Measurements from ENCODE around the gene SPAG16.
"Not testable (repeated sequence)": the region's sequence is repeated elsewhere in the genome, so short reads cannot be mapped to it uniquely, and the experiment has no call there.

SPAG16 gene

DNA sequence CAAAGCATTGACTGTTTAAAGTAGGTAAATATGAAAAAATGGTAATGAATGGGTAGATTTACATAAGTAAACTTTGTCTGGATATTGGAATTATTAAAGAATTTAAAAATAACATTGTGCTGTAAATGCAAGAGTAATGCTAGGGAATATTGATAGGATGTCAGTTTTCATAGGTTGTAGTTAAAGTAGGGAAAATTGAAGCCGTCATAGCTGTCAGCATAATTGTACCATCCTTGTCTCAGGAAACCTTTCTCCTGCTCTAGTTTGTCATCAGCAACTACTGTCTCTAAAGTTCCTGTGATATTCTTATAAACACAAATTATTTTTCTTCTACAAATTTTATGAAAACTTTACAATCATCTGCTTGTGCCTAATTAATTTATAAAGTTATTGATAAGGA lies 10.1 kb upstream of the SPAG16 start:
- no peak for DNase-seq (ENCODE audit: low spot score)

GRCh38 chr2:213275265-213275664 lies 9.0 kb upstream of the SPAG16 start:
- DNase-seq (ENCODE audit: low spot score), result no peak

DNA sequence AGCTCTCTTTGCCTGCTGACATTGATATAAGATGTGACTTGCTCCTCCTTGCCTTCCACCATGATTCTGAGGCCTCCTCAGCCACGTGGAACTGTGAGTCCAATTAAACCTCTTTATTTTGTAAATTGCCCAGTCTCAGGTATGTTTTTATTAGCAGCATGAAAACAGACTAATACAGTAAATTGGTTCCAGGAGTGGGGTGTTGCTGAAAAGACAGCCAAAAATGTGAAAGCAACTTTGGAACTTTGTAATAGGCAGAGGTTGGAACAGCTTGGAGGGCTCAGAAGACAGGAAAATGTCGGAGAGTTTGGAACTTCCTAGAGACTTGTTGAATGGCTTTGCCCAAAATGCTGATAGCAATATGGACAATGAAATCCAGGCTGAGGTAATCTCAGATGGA lies 7.1 kb upstream of the SPAG16 start:
- DNase-seq (ENCODE audit: low spot score), result not testable (repeated sequence)

DNA sequence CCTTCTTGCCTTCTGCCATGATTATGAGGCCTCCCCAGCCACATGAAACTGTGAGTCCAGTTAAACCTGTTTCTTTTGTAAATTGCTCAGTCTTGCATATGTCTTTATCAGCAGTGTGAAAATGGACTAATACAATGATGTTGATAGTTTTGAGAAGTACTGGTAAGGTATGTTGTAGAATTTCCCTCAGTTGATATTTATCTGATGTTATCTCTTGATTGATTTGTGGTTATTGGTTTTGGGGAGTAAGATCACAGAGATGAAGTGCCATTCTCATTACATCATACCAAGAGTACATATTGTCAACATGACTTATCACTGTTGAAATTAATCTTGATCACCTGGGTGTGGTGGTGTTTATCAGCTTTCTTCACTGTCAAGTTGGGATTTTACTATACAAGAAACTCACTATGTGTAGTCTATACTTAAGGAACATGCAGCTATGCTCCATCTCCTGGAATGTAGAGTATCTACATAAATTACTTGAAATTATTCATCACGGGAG lies 5.1 kb upstream of the SPAG16 start:
- no peak for DNase-seq (ENCODE audit: low spot score)

DNA sequence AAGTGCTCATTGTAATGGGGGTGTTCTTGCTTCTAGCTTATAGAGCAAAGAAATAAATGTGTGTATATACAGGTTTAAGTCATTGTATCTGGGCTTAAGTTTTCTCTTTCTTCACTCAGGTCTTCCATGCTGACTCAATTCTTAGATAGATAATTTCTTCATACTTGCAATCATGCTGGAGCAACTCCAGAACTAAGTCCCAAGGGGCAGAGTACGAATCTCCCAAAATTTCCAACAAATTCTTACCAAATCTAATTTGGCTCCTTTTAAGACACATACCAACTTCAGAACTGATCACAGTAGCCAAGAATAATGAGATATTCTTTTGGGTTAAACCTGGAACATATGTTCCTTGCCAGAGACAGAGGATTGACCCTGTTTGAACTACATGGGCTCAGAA lies 4.3 kb upstream of the SPAG16 start:
- DNase-seq (ENCODE audit: low spot score), result no peak

GRCh38 chr2:213281156-213281555 lies 3.1 kb upstream of the SPAG16 start:
- no peak for DNase-seq (ENCODE audit: low spot score)

DNA sequence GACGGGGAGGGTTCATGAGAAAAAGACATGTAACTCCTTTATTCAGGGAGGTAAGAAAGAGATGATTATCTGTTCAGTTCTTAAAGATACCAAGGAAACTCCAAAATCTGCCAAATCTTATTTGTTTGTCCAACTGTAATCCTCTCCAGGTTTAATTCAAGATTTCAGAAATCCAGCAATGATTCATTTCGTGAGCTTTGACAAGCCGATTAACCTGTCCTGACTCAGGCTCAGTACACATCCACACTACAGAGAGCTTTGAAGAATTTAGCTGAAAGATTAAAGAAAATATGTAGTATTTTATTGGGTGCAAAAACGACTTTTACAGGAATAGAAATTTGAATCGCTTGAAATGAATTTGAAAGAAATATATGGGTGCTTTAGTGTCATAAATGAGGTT lies 1.1 kb downstream of the SPAG16 start:
- peak; percentile 2 for DNase-seq (ENCODE audit: low spot score)

DNA sequence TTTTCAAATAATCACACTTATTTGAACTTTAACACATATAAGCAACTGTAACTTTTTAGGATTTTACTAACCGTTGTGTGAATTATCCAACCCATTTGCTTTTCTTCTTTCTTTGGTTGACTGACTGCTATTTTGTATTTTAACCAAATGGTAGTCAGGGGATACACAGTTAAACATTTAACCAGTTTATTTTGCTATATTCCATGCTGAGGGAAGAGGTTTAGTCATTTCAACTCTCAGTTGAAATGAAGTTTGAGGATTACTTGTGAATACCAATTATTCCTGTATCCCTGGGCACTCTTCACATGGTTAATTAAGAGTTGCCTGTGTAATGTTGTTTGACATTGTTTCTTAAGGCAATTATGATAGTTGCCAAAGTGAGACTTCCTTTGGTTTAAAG lies 1.9 kb downstream of the SPAG16 start:
- DNase-seq (ENCODE audit: low spot score), result no peak

- no peak for DNase-seq (ENCODE audit: low spot score)
Measured at GRCh38 chr2:213288913-213289700, 4.8 kb downstream of the SPAG16 start.

GRCh38 chr2:213290501-213290900 lies 6.2 kb downstream of the SPAG16 start:
- DNase-seq (ENCODE audit: low spot score), result no peak

DNA sequence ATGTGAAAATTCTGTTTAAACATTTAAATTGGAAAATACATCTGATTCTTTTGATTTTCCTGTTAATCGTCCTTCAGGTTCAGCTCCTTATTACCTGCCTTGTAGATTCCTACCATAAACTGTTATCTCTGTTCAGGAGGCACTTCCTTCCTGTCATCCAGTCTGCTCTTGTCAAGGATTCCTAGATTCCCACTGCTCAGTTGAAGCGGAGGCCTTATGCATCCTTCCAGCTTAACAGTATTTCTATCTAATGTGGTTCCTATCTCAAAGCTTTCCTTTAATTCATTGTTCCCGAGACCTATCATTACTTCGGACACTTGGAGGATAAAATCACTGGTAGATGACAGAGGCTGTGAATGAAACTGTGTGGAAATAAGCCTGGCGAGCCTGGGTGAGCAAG lies 12.0 kb downstream of the SPAG16 start:
- DNase-seq (ENCODE audit: low spot score), result no peak

GRCh38 chr2:213306316-213306942 lies 22.2 kb downstream of the SPAG16 start:
- DNase-seq (ENCODE audit: low spot score), result no peak

- no peak for DNase-seq (ENCODE audit: low spot score)
Measured at GRCh38 chr2:213315168-213315876, 31.1 kb downstream of the SPAG16 start.

DNA sequence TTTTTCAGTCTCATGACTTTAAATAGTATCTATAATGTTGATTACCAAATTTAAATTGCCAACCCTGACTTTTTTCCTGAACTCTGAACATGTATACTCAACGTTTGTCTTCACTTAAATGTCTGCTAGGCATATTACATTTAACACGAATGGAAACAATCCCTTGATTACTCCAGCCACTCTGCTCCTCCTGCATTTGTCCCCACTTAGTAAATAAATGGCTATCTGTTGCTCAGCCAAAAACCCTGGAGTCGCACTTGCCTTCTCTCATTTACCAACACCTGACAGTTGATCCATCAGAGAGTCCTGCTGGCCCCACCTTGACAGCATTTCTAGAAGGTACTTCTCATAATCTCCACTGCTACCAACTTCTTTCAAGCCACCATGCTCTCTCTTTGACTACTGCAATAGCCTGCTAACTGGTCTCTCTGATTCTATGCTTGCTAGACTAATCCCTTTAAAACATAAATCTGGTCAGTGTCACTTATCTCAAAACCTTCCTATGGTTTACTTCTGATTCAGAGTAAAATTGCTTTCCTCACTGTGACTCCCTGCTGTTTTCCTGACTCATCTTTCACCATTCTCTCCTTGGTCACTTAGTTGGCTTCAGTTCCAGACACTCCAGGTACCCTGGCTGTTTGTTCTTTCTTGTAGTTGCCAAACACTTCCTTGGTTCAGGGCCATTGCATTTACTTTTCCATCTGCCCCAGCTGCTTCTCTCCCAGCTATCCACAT lies 31.9 kb downstream of the SPAG16 start:
- DNase-seq (ENCODE audit: low spot score), result peak; percentile 5

- DNase-seq (ENCODE audit: low spot score), result no peak
Measured at GRCh38 chr2:213317929-213318328, 33.7 kb downstream of the SPAG16 start.

GRCh38 chr2:213320604-213321003 lies 36.3 kb downstream of the SPAG16 start:
- no peak for DNase-seq (ENCODE audit: low spot score)

GRCh38 chr2:213336253-213336770 lies 52.0 kb downstream of the SPAG16 start:
- DNase-seq (ENCODE audit: low spot score), result no peak

DNA sequence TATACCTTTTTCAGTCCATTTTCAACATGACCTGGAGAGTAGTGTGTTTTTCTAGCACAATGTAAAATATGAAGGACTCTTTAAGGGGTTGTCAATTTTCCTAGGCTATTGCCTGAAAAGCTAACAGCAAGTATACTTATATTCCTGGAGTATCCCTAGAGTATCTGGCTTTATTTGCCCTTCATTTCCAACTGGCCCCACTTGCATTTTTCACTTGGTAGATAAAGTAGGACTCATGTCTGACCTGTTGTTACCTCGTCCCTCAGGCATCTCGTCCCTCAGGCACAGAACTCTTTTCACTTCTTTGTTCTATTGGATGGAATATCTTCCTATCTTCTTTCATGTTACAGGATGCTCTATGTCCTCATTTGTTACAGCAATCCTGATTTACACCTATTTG lies 69.2 kb downstream of the SPAG16 start:
- DNase-seq (ENCODE audit: low spot score), result no peak

GRCh38 chr2:213376644-213377043 lies 92.4 kb downstream of the SPAG16 start:
- DNase-seq (ENCODE audit: low spot score), result no peak

DNA sequence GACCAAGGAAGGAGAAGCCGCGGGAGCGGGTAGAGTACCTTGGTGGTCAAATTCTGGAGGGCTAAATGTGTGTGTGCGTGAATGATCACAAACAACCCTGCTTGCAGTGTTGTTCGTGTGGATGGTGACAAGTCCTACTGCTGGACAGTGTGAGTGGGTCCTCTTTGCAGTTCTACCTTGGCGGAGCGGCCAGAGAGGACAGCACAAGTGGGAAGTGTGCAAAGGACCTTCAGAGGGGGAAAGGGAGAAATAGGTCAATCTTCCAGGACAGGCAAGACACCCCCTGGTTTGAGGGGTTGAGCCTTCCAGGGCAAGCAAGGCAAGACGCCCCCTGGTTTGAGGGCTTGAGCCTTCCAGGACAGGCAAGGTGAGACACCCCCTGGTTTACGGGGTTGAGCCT lies 122.8 kb downstream of the SPAG16 start:
- DNase-seq (ENCODE audit: low spot score), result not testable (repeated sequence)

- DNase-seq (ENCODE audit: low spot score), result not testable (repeated sequence)
Measured at GRCh38 chr2:213408426-213409070, 124.3 kb downstream of the SPAG16 start.
